ENCODE data around the gene AHI1.
A peak's percentile ranks its signal among the peaks of the same experiment; 100 is the strongest.

AHI1 gene

GRCh38 chr6:135519348-135519747 is 21.8 kb upstream of the AHI1 start:
- no peaks in the 10 kb centered on the region for H3K79me2 ChIP-seq (ENCODE audit: low read length)
- H2AFZ ChIP-seq (ENCODE audit: low read depth, low read length) = no peak overlapping the region
- no peaks in the 10 kb centered on the region for H3K27me3 ChIP-seq (ENCODE audit: low read depth, low read length)
- no peak overlapping the region for H3K4me3 ChIP-seq (ENCODE audit: low read length)
- H3K36me3 ChIP-seq (replicated peaks; ENCODE audit: low read depth, low read length) = no peaks in the 10 kb centered on the region
- no peak overlapping the region for H3K9ac ChIP-seq (ENCODE audit: low read length)
- no peaks in the 10 kb centered on the region for H4K20me1 ChIP-seq (ENCODE audit: insufficient read depth, low read length)
- H3K27ac ChIP-seq (ENCODE audit: low read length) = no peak overlapping the region
- H3K4me2 ChIP-seq (ENCODE audit: low read length) = no peak overlapping the region
- no peaks in the 10 kb centered on the region for H3K9me3 ChIP-seq (ENCODE audit: insufficient read depth, low read length)
- peaks cover 7% of the 10 kb centered on the region for H3K4me1 ChIP-seq (ENCODE audit: low read length)
- TF ChIP-seq EZH2phosphoT487 (IDR thresholded peaks at IDR 0.05; ENCODE audit: low read depth) = no peak
- TF ChIP-seq CTCF (IDR thresholded peaks at IDR 0.05; ENCODE audit: low read depth, low read length) = no peak

GRCh38 chr6:135517527-135517926 is 20.0 kb upstream of the AHI1 start:
- Histone ChIP-seq H3K4me2 (ENCODE audit: low read length) (no peak overlapping the region), H3K4me3 (ENCODE audit: low read length) (no peak overlapping the region), H3K36me3 (replicated peaks; ENCODE audit: low read depth, low read length) (no peaks in the 10 kb centered on the region), H3K9ac (ENCODE audit: low read length) (no peak overlapping the region), H3K4me1 (ENCODE audit: low read length) (no peaks in the 10 kb centered on the region), H3K79me2 (ENCODE audit: low read length) (no peaks in the 10 kb centered on the region), H3K9me3 (ENCODE audit: insufficient read depth, low read length) (no peaks in the 10 kb centered on the region), H3K27me3 (ENCODE audit: low read depth, low read length) (no peaks in the 10 kb centered on the region), H3K27ac (ENCODE audit: low read length) (no peak overlapping the region), H2AFZ (ENCODE audit: low read depth, low read length) (no peak overlapping the region), H4K20me1 (ENCODE audit: insufficient read depth, low read length) (no peaks in the 10 kb centered on the region)
- TF ChIP-seq CTCF (IDR thresholded peaks at IDR 0.05; ENCODE audit: low read depth, low read length) = no peak
- no peak for TF ChIP-seq EZH2phosphoT487 (IDR thresholded peaks at IDR 0.05; ENCODE audit: low read depth)

DNA sequence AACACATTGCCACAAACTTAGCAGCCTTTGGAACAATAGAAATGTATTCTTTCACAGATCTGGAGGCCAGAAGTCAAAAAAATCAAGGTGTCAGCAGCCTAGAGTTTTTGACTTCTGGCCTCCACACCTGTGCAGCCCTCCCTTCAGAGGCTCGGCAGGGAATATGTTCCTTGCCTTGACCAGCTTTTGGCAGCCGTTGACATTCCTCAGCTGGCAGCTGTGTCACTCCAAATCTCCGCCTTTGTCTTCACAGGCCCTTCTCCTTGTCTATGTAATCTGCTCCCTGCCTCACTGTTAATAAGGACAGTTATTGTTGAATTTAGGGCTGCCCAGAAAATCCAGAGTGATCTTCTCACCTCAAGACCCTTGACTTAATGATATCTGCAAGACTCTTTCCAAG is 17.2 kb upstream of the AHI1 start:
- Histone ChIP-seq H3K9ac (ENCODE audit: low read length) (no peak overlapping the region), H3K79me2 (ENCODE audit: low read length) (no peaks in the 10 kb centered on the region), H3K4me2 (ENCODE audit: low read length) (no peak overlapping the region), H3K27me3 (ENCODE audit: low read depth, low read length) (no peaks in the 10 kb centered on the region), H3K27ac (ENCODE audit: low read length) (no peak overlapping the region), H4K20me1 (ENCODE audit: insufficient read depth, low read length) (no peaks in the 10 kb centered on the region), H3K9me3 (ENCODE audit: insufficient read depth, low read length) (no peaks in the 10 kb centered on the region), H3K4me3 (ENCODE audit: low read length) (no peak overlapping the region), H2AFZ (ENCODE audit: low read depth, low read length) (no peak overlapping the region), H3K36me3 (replicated peaks; ENCODE audit: low read depth, low read length) (no peaks in the 10 kb centered on the region), H3K4me1 (ENCODE audit: low read length) (no peaks in the 10 kb centered on the region)
- TF ChIP-seq EZH2phosphoT487 (IDR thresholded peaks at IDR 0.05; ENCODE audit: low read depth) (no peak), CTCF (IDR thresholded peaks at IDR 0.05; ENCODE audit: low read depth, low read length) (no peak)

DNA sequence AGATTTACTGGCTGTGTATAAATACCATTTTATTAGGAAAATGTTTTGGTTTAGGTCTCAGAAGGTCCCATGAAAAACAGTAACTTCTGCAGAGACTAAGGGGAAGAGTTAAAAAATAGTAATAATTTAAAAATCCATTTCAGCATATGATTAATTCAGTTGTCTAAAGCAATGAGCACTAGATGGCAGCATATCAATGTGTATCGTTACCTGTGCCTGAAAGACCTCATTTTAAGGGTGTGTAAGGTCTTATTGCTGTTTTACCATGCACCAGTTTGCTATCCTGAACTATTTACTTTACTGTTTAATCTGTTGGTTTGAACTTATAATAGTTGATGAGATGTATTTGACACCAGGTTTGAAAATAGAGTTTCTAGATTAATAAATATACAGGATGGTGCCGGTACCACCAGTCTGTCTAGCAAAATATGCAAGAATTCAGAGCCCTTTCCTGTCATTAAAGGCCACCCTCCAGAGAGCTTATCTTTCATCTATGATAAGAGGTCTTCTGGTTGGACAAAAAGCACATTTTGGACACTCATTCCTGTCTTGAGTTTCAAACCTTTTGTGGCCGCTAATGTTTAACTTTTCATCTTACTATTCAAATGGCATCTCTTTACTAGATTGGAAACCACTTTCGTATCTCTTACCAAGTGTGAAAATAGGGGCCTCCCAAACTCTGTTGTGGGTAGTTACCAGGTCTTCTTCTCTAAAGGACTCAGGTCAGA is 8.9 kb upstream of the AHI1 start:
- Histone ChIP-seq H3K9ac (ENCODE audit: low read length) (0 out of 2 replicates have a peak overlapping the region, but pooled peaks have one; percentile 4), H3K9me3 (ENCODE audit: insufficient read depth, low read length) (no peaks in the 10 kb centered on the region), H2AFZ (ENCODE audit: low read depth, low read length) (no peak overlapping the region), H3K79me2 (ENCODE audit: low read length) (no peaks in the 10 kb centered on the region), H3K4me3 (ENCODE audit: low read length) (peak overlapping the region; percentile 27), H3K36me3 (replicated peaks; ENCODE audit: low read depth, low read length) (no peaks in the 10 kb centered on the region), H3K4me1 (ENCODE audit: low read length) (peaks cover 5% of the 10 kb centered on the region), H3K27me3 (ENCODE audit: low read depth, low read length) (no peaks in the 10 kb centered on the region), H3K27ac (ENCODE audit: low read length) (0 out of 2 replicates have a peak overlapping the region, but pooled peaks have one; percentile 1), H4K20me1 (ENCODE audit: insufficient read depth, low read length) (no peaks in the 10 kb centered on the region), H3K4me2 (ENCODE audit: low read length) (peak overlapping the region; percentile 46)
- no peak for TF ChIP-seq EZH2phosphoT487 (IDR thresholded peaks at IDR 0.05; ENCODE audit: low read depth)
- TF ChIP-seq CTCF (IDR thresholded peaks at IDR 0.05; ENCODE audit: low read depth, low read length) = peak; percentile 68

Data from OCI-LY3 (cell line).